Activated T-cell treated with anti-CD3 and anti-CD28 coated beads for 1 hour (primary cell): ENCODE data around the gene ADD2.
"Not testable (repeated sequence)": the region's sequence is repeated elsewhere in the genome, so short reads cannot be mapped to it uniquely, and the experiment has no call there.

Experiments
- DNase-seq: peaks from one replicate; pipeline ENCODE4 v3.0.0-alpha.2; 2020; ENCODE audit warnings: low read depth

ADD2 gene

DNA sequence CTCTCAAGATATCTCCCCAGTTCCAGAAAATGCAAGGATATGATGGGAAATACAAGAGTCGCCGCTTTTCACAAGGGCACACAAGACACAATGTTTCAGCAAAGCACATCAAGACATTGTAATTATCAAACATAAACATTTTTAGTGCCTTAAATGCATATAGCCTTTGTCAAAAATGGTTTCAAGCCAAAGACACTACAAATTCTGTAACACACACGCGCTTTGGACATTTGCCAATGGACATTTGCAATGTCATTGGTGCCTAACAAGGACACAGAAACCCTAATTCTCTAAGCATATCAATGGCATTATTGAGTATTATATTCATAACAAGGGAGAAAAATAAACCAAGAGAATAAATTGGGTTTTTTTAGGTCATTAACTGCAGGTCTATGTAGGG lies 16.1 kb downstream of the ADD2 start:
- no peak for DNase-seq

DNA sequence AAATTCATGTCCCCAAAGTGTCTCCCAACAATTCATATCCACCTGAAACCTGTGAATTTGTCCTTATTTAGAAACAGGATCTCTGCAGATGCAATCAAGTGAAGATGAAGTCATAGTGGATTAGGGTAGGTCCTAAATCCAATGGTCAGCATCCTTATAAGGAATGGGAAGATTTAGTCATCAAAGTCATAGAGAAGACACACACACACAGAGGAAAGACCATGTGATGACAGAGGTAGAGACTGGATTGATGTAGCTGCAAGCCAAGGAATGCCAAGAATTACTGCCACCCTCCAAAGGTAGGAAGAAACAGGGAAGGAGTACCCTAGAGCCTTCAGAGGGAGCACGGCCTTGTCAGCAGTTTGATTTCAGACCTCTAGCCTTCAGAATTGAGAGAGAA lies 17.7 kb downstream of the ADD2 start:
- DNase-seq = no peak

DNA sequence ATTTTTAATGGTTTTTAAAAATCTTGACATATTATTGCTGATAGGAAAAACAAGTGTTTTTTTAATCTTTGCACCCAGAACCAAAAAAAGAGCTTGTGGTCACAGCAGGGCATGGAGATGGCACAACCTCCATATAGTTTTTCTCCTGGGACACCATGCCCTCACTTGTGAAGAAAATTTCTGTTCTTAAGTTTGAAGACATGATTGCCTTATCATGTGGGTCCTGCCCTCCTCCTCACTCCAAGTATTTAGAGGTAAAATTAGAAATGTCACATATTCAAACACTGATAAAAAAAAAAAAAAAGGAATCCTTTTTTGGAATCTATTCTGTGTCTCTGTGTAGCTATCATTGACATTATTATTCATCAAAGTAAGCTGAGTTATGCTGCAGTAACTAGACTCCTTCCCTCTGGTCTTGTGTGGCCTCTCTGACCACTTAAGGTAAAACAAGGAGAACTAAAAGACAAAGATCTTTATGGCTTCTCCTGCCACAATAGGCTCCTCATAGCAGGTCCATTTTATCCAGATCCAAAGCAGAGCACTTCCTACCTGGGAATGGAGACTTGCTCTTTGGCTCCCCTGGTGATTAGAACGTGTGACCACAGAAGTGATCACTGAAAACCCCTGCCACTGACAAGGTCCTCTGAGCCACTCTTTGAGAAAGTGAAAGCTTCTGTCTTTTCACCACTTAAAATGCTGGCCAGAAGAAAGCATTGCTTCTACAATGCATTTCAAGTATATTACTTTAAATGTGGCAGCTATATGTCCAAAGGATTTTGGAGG lies 19.8 kb downstream of the ADD2 start:
- DNase-seq = no peak

DNA sequence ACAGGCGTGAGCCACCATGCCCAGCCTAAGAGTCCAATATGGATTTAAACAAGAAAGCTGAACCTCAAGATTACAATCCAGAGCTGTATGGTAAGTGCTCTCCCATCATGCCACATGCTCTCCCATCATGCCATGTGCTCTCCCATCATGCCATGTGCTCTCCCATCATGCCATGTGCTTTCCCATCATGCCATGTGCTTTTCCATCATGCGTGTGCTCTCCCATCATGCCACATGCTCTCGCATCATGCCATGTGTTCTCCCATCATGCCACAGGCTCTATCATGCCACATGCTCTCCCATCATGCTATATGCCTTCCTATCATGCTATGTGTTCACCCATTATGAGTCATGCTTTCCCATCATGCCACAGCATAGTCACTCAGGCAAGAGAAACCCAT lies 20.7 kb downstream of the ADD2 start:
- no peak for DNase-seq

DNA sequence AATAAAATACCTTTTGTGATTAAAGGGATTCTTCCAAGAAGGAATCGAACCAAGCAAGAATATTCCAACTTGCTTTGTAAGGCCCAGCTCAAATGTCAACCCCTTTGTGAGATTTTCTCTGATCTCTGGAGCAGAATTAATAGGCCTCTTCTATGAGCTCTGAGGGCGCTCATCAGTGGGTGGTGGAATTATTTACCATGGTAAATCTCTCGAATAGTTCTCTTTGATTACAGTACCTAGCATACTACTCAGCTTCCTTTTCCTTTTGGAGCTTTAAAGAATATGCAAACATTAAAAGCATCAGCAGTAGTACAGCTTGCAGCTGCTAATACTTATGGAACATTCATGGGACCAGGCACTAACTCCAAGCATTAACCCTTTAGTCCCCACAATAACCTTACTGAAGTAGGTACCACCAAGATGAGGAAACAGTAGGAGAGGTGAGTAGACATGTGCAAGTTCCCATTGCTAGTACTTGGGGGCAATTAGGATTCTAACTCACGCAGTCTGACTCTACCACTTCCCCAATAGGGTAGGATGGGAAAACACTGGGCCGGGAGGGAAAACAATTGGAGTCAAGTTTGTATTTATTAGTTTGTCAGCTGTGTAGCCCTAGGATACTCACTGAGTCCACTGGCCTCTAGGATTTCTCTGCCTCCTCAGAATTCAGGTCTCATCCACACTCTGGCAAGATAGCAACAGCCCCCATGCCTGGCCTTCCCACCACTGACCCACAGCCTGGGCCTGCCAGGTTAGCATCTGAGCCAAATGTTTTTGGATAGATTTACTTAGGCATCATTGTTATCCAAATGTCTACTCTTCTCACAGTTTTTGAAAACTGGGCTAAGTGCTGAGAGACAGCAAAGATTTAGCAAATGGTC lies 21.7 kb downstream of the ADD2 start:
- DNase-seq = no peak

DNA sequence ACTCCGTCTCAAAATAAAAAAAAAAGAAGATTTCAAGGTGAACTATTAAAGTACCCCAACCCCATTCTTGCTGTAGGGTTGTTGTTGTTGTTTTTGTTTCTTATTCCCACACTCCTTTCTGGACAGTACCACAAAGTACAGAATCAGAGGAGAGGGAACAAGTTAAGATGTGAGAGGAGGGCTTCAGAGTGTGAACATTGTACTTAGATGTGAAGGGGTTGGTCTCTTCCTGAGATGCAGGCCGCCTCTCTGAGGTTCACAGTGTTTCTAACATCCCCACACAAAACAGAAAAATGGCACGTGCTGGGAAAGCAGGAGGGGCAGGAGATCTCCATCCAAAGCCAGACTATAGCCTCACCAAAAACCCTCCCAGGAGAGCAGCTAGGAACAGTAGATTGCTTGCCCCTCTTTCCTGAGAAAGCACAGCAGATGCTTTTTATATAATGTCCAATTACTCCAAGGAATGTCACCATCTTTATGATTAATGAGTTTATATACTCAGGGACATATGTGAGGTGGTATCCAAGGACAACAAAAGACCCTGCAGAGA lies 22.6 kb downstream of the ADD2 start:
- no peak for DNase-seq

DNA sequence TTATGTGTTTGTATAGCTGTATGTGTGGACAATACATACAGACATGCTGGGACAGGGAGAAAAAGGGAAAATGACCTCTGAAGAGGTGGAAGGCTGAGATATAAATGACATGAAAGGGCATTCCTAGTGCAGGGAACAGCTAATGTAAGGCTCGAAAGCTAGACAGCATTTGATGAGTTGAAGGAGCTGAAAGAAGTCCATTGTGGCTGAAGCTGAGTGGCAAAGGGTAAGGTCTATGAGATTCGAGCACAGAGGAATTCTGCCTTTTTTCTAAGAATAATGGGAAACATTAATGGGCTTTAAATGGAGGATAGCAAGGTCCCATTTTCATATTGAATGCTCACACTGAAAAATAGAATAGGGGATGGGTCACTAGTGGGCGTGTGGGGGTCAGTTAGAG lies 23.6 kb downstream of the ADD2 start:
- DNase-seq = no peak

DNA sequence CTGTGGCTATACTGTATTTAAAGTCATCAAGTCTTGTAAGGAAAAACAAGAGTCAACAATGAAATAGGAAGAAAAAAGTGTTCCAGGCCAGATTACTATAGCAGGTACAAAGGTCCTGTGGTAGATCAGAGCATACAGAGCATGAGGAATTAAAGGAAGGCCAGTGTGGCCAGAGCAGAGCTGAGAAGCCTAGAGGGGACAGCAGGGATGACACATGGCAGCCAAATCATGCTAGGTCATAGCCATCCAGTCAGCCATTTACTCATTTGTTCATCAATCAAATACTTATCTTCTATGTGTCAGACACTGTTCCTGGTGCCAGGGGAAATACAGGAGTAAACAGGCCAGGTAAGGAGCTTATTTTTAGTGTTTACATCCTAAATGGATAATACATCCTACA lies 24.3 kb downstream of the ADD2 start:
- no peak for DNase-seq

DNA sequence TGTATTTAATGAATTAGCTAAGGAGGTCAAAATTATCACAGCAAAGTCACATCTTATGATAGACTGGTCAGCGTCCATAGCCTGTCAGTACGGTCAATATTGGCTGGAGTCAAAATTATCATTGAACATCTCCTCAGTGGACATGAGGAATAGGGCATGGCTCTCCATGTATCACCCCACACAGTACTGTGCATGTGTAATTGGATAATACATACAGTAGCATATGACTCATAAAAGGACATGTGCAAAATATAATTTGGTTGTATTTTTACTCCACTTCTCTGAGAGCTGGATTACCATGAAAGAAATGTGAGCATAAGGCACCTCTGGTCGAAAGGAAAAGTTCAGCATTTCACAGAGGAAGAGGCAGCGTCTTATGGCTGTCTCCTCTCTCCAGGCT lies 24.9 kb downstream of the ADD2 start:
- no peak for DNase-seq

DNA sequence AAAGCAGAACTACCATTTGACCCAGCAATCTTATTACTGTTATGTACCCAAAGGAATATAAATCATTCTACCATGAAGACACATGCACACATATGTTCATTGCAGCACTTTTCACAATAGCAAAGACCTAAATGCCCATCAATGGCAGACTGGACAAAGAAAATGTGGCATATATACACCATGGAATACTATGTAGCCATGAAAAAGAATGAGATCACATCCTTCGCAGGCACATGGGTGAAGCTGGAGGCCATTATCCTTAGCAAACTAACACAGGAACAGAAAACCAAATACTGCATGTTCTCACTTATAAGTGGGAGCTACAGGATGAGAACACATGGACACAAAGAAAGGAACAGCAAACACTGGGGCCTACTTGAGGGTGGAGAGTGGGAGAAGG lies 28.5 kb downstream of the ADD2 start:
- DNase-seq = not testable (repeated sequence)

DNA sequence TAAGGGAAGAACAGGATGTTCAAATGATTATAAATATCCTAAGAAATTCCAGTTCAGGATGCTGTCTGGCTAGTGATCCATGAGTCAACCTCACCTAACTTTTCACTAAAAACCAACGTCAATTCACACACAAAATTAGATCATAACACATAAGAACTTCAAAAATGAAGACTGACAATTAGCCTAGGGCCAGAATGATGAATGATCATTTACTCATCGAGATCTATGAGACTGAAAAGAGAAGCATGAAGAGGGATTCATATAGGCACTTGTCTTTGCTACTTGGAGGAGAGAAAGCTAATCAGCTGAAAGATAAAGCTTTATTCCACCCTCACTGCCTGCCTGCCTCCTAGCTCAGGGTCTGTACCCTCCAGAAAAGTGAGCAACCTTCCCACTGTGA lies 29.8 kb downstream of the ADD2 start:
- no peak for DNase-seq

DNA sequence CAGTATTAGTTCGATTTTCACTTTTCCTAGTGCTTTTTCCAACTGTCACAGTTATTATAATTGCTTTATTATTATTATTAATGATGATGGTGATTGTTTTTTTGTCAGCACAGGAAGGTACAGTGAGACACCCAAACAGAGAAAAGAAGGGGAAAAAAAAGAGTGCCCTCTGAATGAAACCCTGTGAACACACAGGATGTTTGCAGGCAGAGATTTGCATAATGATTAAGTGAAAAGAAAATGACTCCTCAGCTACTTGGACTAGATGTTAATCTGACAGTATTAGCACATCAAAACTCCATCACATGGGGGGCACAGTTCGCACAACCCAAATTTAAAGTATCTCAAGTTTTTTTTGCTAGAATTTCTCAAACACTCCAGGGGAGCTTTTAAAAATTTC lies 32.9 kb downstream of the ADD2 start:
- DNase-seq = no peak

DNA sequence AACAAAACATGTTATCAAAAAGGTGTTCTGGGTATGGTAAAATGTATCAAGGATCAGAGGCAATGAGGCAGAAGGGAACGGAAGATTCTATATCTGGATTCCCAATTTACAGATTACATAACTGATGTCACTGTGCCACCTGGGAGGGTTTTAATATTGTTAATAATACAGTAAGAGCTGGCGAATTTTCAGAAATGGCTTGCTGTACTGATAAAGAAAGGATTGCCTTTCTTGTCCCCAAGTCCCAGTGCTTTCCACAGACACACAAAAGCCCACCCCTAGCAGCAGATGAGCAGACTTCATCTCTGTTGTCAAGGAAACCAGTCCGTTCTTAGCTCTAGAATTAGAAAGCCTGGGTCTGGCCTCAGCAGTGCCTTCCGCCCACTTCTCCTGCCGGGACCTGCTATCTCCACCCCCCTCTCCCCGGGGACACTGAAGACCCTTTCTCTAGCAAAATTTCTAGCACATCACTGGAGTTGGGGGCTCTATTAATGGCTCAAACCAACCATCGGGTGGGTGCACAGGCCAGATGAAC lies 34.3 kb downstream of the ADD2 start:
- no peak for DNase-seq

DNA sequence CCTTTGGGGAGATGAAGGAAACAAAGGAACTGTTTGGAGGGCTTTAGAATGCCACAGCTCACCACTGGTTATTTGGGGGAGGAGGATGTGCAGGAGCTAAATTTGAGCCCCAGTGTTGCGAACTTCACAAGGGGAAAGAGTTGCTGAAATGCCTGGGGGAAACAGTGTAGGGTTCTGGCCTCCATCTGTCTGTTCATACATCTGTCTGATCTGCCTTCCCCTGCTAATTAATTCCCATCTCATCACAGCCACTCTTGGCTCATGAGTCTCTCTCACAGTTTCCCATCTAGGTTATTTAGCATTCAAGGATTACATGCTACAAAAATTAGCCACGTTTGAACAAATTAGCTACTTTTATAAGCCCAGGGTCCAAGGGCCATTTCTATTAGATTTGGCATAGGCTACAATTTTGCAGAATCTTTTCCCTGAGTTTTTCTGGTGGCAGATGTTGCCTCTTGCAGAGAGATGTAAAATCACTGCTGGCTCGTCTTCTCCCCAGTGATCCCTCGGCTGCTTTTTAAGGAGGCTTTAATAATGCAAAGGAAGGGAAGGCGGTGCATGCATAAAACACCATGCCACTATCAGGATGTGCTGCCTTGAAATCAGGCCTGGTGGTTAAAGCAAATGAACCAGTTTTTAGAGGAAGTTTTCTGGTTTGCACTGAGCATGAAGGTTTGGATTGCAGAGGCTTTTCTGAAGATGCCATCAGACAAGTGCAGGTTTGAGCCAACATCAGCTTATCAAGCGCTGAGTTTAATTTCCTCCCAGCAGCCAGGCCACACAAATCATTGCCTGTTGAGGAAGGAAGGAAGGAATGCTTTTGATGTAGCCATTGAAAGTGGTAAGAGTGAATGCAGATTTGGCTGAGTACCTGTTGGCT lies 35.0 kb downstream of the ADD2 start:
- DNase-seq = no peak

DNA sequence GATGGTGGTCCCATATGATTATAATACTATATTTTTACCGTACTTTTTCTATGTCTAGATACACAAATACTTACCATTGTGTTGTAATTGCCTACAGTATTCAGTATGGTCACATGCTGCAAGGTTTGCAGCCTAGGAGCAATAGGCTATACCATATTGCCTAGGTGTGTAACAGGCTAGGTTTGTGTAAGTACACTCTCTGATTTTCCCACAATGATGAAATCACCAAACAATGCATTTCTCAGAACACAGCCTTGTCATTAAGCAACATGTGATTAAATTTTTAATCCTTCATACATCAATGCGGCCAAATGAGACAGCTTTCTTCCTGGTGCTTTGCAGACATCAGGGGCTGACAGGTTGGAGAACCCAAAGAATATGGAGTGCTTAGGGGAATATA lies 37.3 kb downstream of the ADD2 start:
- DNase-seq = no peak

DNA sequence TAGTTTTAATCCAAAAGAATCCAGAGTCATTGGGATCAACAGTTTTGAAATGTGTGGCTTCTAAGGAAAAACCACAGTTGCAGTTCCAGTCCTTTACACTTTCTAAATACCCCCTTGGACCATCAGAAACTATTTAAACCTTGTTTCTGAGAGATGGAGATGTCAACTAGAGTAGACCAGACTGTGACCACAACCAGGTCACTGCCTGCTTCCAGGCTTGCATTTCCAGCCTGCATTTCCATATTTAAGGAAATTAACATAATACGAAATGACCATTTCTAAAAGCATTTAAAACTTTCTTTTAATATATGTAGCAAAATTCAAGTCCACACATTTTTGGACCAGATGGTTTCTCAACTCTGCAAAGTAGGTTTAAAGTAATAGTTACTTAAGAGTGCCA lies 38.4 kb downstream of the ADD2 start:
- no peak for DNase-seq

DNA sequence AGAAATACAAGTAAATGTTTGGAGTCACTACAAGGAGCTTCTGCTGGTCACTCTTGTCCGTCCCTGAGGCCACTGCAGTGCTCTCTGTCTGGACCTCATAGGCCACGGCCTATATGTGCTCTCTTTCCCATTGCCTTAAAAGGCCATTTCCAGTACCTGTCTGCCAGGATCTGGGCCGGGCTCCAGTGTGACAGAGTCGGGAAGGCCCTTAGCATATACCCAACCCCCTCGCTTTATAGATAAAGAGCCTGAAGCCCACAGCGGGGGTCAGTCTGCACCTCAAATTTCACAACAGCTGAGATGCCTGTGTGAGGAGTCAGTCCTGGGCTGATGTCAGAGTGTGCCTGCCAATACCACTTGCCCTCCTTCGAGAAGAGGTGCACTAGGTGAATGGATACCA lies 39.9 kb downstream of the ADD2 start:
- no peak for DNase-seq

DNA sequence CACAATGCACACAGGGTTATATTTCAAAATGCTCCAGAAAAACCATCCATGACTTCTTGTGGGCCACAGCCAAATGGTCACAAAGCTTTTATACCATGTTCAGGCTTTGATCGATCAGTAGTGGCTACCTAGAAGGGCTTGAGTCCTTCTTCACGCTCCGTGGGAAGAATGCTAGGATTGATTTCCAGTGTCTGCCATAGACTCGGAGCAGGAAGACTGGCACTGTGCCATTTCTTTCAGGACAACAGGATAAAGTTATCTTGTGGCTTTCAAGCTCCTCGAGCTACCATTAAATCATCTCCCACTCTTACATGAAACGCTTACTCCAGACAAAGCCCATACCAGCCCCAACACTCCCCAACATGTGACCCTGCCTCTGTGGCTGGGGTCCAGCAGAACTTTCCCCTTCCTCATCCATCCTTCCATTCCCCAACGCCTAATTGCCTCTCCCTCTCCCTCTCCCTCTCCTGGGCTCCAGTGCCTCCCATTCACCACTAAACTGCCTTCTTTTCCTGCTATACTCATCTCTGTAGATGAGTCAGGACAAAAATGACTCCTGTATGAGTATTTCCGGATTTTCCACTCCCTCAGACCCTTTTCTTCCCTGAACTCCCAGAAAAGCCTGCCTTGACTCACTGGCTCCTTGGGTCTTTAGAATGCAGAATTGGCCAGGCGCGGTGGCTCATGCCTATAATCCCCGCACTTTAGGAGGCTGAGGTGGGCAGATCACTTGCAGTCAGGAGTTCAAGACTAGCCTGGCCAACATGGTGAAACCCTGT lies 40.9 kb downstream of the ADD2 start:
- no peak for DNase-seq

DNA sequence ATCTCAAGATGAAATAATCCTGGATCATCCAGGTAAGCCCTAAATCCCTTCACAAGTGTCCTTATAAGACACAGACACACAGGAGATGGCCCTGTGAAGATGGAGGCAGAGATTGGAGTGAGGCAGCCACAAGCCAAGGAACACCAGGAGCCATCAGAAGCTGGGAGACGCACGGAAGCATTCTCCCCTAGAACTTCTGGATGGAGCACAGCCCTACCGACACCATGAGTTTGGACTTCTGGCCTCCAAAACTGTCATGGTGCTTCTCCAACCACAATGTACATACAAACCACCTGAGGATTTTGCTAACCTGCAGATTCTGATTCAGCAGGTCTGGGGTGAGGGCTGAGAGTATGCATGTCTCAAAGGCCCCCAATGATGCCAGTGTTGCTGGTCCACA lies 42.5 kb downstream of the ADD2 start:
- DNase-seq = no peak

DNA sequence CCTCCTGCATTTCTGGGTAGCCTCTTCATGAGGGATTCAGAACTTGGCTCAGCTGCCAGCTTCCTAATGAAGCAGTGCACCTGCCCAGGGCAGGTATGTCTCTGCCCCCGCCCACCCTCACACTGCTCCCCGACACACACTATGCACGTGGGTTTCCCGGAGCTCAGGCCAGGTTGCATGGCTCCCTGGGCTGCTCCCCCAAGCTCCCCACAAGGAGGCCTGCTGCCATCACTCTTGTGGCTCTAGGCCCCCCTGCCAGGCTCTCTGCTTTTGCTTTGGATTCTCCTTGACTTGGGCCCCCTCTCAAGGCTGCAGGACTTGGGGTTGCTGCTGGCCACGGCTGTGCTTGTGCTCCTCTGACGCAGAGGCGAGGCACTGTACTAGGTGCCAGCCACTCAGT lies 43.6 kb downstream of the ADD2 start:
- no peak for DNase-seq

DNA sequence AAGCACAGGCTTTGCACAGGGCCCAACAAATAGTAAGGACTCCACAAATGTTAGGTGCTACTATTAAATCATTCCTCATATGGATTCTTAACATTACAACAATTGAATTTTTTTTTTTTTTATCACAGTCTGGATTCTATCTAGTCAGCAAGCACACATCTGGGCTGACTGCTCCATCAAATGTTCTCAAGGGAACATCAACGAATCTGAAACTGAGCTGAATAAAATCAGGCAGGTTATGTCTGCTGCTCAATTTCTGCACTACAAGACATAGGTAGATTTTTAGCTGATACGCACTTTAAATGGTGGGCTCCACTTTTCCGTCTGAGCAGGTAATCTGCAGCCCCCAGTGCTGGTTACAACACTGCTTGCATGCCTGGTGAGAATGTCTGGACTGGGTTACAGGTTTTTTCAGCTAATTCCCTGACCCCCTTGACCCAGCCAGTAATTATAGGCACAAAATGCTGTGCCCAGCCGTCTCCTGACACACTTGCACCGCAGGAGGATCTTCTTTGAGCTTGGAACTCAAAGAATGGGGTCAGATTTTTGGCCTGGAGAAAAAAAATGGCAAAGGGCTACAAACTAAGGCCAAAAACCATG lies 44.6 kb downstream of the ADD2 start:
- DNase-seq = no peak
